Stimulated activated CD4-positive, alpha-beta T cell treated with anti-CD3 and anti-CD28 coated beads, Interleukin-2, amount 100 ng/mL, for 48 hours (primary cell): ENCODE measurements around the gene PPP2R2C.

Source experiments
- DNase-seq, 2 donors: peaks; one replicate each; pipeline ENCODE4 v3.0.0-alpha.2; 2020

Gene PPP2R2C

DNA sequence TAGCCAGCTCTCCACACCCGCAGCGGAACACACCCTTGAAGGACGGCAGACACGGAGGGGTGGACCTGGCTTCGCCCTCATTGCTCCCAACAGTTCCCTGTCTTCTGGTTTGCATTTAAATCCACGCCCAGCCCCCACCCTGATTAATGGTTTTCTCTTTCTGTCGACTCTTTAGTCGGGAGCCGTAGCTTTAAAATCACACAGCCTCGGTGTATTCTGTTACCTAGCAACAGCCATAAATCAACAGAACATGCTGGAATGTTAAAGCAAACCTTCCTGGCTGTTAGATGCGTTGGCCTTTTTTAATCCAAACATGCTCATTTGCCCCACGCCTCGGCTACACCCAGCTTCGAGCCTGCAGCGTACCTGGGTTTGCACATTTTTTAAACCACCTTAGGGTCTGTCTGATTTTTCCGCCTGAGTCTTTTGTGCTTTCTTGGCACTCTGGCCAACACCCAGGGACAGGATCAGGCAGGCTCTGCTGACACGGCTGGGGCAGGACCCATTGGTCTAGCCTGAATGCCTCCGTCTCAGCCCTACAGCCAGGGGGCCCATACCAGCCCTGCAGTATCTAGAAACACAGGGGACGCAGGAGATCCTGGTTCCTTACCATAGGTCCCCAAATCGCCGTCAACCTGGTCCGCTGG, 21.4 kb upstream of the PPP2R2C start:
- DNase-seq = no peak

DNA sequence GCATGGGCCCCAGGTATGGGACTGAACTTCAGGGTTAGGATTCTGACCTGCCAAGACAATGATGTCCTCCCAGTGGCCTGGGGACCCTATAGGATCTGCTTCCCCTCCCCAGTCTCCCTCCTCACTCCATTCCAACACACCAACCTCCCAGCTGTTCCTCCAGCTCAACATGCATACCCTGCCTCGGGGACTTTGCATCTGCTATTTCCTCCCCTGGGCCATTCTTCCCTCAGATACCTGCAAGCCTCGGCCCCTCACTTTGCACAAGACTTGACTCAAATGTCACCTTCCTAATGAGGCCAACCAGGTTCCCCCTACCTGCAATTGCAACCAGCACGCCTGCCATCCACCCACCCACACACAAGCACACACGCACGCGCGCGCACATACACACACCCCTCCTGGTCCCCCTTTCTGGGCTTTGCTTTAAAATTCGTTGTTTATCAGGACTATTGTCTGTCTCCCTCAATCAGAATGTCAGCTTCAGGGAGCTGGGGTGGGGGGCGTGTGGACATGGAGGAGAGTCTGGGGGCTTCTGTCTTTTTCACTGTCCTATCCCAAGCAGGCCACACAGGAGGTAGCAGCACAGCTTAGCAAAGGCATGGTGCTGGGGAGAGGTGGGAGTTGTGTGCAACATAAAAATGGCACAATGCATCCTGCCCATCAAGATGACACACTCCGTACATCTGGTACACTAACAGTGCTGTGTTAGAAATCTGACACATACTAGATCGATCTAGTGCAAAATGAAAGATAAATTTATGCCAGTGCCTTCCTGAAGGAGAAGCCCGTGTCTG, 20.6 kb upstream of the PPP2R2C start:
- DNase-seq = no peak

DNA sequence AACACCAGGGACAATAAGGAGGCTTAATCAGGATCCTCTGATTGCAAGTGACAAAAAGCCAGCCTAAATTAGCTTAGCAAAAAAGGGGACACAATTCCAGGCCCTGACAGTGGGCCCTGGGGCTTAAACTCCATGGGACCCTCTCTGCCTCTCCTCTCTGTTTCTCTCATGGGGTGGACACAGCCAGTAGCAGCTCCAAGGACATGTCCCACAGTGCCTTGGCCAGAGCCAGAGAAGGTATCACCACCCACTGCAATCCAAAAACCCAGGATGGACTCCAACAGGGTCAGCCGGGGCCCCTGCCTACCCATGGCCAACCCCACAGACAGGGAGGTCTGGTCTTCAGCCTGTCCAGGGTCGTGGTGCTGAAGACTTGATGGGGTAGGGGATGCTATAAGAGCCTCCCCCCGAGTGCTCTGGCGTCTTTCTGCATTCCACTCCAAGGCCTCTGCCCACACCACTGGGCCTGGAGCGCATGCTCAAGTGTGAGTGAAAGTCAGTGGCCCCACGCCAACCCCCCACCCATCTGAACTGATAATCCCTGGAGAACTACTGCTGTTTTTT, 19.7 kb upstream of the PPP2R2C start:
- DNase-seq = no peak

DNA sequence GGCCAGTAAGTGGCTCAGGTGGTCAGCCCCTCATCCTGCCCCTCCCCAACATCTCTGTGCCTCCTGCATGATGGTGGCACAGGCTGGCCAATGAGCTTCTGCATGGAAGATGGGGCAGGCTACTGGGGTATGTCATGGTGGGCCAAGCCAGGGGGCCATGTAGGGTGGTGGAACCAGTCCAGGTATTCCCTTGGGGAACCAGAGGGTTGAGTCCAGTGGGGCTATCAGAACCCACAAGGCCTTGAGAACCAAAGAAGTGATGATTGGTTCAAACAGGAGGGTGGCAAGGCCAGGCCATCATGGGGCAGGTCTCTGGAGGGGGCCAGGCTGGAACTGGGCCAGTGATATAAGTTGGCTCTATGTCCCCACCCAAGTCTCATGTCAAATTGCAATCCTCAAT, 18.8 kb upstream of the PPP2R2C start:
- DNase-seq = no peak

GRCh38 chr4:6489927-6490326, 17.5 kb upstream of the PPP2R2C start:
- DNase-seq = no peak

DNA sequence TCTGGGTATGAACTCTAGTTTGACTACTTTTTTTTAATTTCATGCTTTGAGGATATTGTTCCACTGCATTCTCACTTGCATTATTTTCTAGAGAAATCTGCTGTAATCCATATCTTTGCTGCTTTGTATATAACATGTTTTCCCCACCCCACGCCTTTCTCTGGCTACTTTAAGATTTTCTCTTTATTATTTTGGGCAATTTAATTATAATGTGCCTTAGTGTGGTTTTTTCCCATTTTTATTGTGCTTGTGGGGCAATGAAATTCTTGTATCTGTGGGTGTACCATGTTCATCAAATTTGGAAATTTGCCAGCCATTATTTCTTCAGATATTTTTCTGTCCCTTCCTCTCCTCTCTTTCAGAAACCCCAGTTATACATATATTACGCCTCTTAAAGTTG, 15.1 kb upstream of the PPP2R2C start:
- DNase-seq = no peak

- no peak for DNase-seq
These were observed 8.2 kb upstream of the PPP2R2C start for GRCh38 chr4:6480534-6481088.

DNA sequence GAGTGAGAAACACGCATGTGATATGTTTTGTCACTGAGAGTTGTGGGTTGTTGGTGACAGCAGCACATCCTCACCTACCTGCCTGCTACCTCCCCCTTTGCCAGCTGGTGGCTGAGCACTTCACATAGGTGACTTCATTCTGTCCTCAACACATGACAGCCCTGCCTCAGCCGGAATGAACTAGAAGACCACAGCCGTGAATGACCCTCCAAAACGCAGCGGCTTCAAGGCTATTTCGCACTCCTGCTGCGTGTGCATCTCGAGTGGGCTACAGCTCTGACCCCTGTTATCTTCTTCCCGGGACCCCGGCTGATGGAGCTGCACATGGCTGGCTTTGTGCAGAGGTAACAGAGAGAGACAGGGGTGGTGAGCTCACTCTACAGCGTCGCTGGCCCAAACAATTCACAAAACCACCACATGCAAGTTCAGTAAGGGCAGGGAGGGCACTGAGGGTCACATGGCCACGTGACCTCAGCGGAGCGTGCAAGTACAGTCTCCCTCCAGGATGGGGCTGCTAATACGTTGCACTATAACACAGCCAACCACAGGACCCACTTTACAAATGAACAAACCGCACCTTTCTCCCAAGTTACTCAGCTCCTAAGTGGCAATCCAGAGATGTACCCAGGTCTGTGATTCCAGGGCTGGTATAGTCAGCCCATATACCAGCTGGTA, 6.3 kb upstream of the PPP2R2C start:
- no peak for DNase-seq

- no peak for DNase-seq
These were observed 4.5 kb upstream of the PPP2R2C start for GRCh38 chr4:6476893-6477292.

GRCh38 chr4:6475492-6476020, 3.1 kb upstream of the PPP2R2C start:
- DNase-seq = no peak

DNA sequence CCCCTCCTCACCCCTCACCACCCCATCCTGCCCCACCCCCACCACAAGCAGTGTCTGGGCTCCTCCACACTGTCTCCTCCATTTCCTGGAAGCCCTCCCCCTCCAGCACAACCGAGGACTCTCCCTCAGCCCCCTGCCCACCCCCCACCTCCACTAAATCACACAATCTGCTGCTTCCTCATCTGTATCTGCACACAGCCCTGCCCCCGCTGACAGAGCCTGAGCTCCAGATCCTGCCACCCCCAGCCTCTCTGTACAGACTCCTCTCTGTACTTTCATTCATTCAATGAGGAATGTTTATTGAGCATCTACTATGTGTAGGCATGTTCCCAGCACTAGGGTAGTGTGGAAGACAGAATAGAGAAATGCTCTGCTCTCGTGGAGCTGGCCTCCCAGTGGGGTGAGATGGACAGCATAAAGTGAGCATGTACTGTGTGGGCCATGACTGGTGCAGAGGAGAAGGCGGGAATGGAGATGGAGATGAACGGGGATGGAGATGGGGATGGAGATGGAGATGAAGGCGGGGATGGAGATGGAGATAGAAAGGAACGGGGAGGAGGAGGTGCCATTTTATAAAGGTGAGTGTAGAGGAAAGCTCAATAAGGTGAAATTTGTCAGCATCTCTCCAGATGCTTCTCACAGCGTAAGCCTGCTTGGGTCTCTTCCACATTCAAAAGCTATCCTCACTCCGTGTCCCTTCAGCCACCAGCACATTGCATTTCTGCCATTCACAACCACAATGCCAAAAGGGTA, 2.5 kb upstream of the PPP2R2C start:
- no peak for DNase-seq

- DNase-seq = no peak
These were observed 1.7 kb upstream of the PPP2R2C start for GRCh38 chr4:6474053-6474568.

- no peak for DNase-seq
These were observed 1.0 kb upstream of the PPP2R2C start for GRCh38 chr4:6473264-6474052.

DNA sequence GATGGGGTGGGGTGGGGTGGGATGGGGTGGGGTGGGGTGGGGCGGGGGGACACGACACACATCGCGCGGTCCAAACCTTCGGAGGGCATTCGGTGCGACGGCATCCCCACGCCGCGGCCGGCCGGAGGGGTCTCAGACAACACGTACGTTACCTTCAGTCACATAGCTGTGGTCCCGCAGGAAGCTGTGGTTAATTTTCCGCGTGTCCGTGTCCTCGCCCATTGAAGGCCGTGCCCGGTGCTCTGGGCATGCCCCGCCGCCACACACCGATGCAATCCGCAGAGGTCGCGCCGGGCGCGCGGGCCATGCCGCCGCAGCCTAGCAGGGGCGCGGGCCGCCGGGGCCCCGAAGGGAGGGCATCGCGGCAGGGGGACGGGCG, 417 bp downstream of the PPP2R2C start:
- no peak for DNase-seq

DNA sequence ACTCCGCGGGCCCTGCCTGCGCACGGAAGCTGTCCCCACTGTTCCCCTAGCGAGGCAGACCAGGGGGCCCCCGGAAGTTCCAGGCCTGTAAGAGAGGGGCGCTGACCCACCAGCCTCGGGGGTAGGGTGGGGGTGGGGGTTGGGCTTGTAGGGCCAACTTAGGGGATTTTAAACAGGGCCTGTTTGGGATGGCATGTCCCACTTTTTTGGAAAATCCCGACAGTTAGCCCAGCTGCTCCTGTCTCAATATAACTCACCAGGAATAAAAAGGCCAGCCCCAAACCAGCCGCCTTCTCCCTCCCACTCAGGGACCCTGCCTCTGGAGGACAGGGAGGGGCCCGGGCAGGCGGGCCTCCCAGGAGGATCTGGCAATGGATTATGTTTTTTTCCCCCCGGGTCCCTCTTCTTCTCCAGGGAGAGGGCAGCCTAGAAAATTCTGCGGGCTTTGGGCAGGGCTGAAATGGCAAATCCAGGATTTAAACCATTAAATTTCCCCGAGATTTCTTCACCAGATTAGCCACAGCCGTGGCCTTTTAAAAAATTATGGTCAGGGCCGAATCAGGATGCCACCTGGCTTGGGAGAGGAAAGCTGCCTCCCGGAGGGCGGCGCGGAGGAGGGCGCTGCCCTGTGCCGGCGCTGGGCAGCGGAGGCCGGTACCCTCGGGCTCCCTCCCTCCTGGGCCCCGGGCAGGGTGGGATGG, 957 bp downstream of the PPP2R2C start:
- no peak for DNase-seq

GRCh38 chr4:6470502-6471306, 1.7 kb downstream of the PPP2R2C start:
- DNase-seq = no peak

DNA sequence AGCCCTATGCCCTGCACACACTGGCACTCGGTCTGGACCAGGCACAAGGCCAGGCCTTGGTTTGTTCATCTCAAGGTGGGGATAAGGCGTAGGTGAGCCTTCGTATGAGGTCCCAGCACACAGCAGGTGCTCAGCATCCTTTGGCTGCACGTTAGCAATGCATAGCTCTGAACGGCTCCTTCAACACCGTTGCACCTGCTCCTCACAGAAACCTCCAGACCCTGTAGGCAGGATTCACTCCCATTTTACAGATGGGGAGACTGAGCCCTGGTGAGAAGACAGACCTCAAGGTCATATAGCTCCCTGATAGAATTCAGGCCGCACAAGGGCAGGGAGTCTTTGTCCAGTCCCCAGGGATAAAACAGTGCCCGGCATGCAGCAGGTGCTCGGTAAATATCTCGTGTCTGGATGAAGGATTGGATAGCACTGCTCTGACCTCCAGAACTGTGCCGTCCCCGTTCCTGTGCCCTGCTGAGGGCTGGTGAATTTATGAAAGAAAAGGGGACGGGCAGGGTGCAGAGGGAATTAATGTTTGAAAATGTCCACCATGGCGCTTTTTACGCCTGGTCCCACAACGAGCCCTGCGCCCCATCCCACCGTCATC, 2.4 kb downstream of the PPP2R2C start:
- no peak for DNase-seq

DNA sequence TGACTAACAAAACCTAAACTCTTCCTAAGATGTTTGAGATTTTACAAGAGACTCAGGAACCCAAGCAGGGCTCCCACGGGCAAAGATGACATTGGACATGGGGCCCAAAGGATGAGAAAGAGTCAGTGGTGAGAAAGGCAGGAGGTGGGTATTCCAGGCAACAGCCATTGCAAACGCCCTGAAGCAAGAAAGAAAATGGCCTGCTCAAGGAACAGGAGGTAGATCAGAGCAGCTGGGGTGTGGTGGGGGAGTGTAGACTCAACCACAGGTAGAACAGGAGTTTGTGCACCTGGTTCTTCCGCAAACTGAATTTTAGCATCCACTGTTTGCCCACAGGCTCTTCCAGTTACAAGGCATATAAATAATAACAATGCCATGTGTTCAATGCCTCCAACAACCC, 3.3 kb downstream of the PPP2R2C start:
- DNase-seq = no peak

- DNase-seq = no peak
These were observed 4.0 kb downstream of the PPP2R2C start for GRCh38 chr4:6468376-6468775.
